GM12873 (cell line): ENCODE results near the gene PTCD1.

Experiments used
- CTCF ChIP-seq: IDR thresholded peaks from 2 replicates; pipeline ENCODE4 v1.5.1; 2012; ENCODE audit warnings: low read depth, mild to moderate bottlenecking, moderate library complexity, low read length, control low read depth; ENCODE audit not compliant: insufficient read depth; ENCODE audit errors: missing control alignments

PTCD1 gene

GRCh38 chr7:99418260-99418659 is 20.3 kb downstream of the PTCD1 start:
- no peak for TF ChIP-seq CTCF

GRCh38 chr7:99415513-99416127 is 23.0 kb downstream of the PTCD1 start:
- peak; percentile 63 for TF ChIP-seq CTCF

- TF ChIP-seq CTCF: no peak
Observed at GRCh38 chr7:99410635-99411034, 28.0 kb downstream of the PTCD1 start.

- TF ChIP-seq CTCF: no peak
Observed at GRCh38 chr7:99409806-99410205, 28.8 kb downstream of the PTCD1 start.

- TF ChIP-seq CTCF: no peak
Observed at GRCh38 chr7:99409192-99409572, 29.4 kb downstream of the PTCD1 start.

- TF ChIP-seq CTCF: no peak
Observed at GRCh38 chr7:99408379-99409191, 30.0 kb downstream of the PTCD1 start, which contains the start of the genes BUD31 and PDAP1. BUD31 (plus strand) TSS chr7:99408969; CDS start chr7:99411093, 2,124 bp downstream. PDAP1 (minus strand) TSS chr7:99408597; CDS start chr7:99408548, 49 bp downstream.

GRCh38 chr7:99407872-99408378 is 30.7 kb downstream of the PTCD1 start:
- no peak for TF ChIP-seq CTCF
